ENCODE measurements around the gene GATD1.

DNA sequence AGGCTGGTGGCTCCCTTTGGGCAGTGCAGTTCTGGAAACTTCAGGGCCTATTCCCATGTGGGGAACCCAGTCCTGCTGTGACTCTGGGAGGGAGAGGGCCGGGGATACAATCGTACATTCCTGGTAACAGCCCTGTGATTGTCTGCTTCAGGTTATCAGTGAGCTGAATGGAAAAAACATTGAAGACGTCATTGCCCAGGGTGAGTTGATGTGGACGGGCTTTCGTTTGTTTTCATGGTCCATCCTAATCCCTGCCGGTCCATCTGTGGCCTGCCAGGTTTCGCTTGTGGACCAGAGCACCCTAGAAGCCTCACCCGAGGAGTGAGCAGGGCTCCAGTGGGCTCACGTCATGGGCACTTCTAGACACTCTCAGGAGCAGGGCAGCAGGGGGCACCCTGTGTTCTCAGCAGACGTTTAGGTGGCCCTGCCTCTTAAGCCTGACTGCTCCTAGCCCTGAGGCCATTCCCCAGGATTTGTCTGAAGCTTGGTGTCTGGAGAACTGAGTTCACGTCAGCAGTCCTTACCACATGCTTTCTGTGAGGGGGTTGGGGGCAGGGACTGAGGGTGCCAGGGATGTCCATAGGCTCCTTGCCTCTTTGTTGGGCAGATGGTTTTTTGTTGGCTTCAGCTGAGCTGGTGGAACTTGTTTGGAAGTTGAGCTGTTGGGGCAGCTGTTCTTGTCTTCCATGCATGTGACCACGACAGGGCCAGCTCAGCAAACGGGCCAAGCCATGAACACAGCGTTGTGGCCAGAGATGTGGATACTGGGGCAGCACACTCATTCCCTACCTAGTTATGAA is 34.4 kb upstream of the GATD1 start:
- peak in 1 of 6 experiments; percentile 3 for TF ChIP-seq CTCF (IDR thresholded peaks at IDR 0.05)
- no peak for TF ChIP-seq POLR2A (IDR thresholded peaks at IDR 0.05)

Data from esophagus squamous epithelium (tissue), 4 donors.